Measurements from ENCODE around the gene GYPB. TPM values are rescaled to one million over a fixed set of nuclear protein-coding genes. Genes with fewer than 3 reads are reported as not detected.
"Not testable (repeated sequence)": the region's sequence is repeated elsewhere in the genome, so short reads cannot be mapped to it uniquely, and the experiment has no call there.

GYPB gene
- total and polyA plus RNA-seq, 9 of the 15 experiments (the other 6 are each of a cell fraction or from before 2014, with no cell fraction given), result 16.9 to 205 (median 65.8) TPM

DNA sequence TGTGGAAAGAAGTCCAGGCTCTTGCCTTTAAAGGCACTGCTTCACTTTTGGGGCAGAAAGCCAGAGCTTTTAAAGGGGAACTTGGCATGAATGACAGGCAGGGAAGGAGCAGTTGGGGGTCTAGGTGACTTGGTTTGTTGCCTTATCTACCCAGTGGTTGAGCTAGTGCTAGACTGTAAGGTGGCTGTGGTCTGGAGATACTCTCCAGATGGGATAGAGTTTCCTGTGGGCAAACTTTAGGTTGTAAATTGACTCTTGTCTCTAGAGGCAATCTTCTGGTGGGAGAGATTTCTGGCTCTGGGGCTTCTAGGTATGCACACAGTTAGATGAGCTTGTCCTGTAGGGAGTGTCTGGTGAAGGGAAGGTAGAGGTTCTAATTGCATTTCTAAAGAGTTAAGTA is 43.7 kb downstream of the GYPB start (continued):
- TF ChIP-seq, protein P1, sequence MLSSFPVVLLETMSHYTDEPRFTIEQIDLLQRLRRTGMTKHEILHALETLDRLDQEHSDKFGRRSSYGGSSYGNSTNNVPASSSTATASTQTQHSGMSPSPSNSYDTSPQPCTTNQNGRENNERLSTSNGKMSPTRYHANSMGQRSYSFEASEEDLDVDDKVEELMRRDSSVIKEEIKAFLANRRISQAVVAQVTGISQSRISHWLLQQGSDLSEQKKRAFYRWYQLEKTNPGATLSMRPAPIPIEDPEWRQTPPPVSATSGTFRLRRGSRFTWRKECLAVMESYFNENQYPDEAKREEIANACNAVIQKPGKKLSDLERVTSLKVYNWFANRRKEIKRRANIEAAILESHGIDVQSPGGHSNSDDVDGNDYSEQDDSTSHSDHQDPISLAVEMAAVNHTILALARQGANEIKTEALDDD (IDR thresholded peaks at IDR 0.05), result peak; percentile 93
- peak; percentile 61; the same call in 1 of the 2 replicates for TF ChIP-seq FOXM1 (IDR thresholded peaks at IDR 0.05; ENCODE audit: low read depth)
- TF ChIP-seq FOXM1 (CRISPR knock-in tag; IDR thresholded peaks at IDR 0.05; ENCODE audit: low read depth); MYNN (CRISPR knock-in tag; IDR thresholded peaks at IDR 0.05); JUND (tag; IDR thresholded peaks at IDR 0.05; ENCODE audit: borderline replicate concordance, low read depth, low read length); CREB1 (CRISPR knock-in tag; IDR thresholded peaks at IDR 0.05): not testable (repeated sequence)
- TF ChIP-seq HDAC2 (IDR thresholded peaks at IDR 0.05), result peak; percentile 48
- peak; percentile 92 for TF ChIP-seq EHMT2 (IDR thresholded peaks at IDR 0.05)
- peak; percentile 85; the same call in 1 of the 2 replicates for TF ChIP-seq CC2D1A (IDR thresholded peaks at IDR 0.05)
- TF ChIP-seq NCOA1 (IDR thresholded peaks at IDR 0.05; ENCODE audit: low read depth), result peak; percentile 61; the same call in 1 of the 2 replicates
- 0 out of 2 replicates have a peak, but pooled peaks have one; percentile 43 for TF ChIP-seq MYNN (IDR thresholded peaks at IDR 0.05)
- peak; percentile 11; the same call in 1 of the 2 replicates for TF ChIP-seq JUND (IDR thresholded peaks at IDR 0.05; ENCODE audit: borderline replicate concordance, low read depth, low read length)
- TF ChIP-seq RUNX1 (IDR thresholded peaks at IDR 0.05; ENCODE audit: low read depth), result peak; percentile 54; the same call in 1 of the 2 replicates
- TF ChIP-seq SMARCA4 (IDR thresholded peaks at IDR 0.05), result peak; percentile 81
- peak; percentile 44; the same call in 1 of the 2 replicates for TF ChIP-seq ESRRA (IDR thresholded peaks at IDR 0.05; ENCODE audit: borderline replicate concordance, low read depth)
- 0 out of 2 replicates have a peak, but pooled peaks have one; percentile 45 for TF ChIP-seq ZNF766 (CRISPR knock-in tag; conservative IDR thresholded peaks at IDR 0.05)
- 0 out of 2 replicates have a peak, but pooled peaks have one; percentile 57 for TF ChIP-seq BCOR (IDR thresholded peaks at IDR 0.05)
- TF ChIP-seq MTA2 (IDR thresholded peaks at IDR 0.05; ENCODE audit: low read depth), result peak; percentile 74
- TF ChIP-seq SOX6 (IDR thresholded peaks at IDR 0.05), result peak; percentile 45
- peak; percentile 44; the same call in 1 of the 2 replicates for TF ChIP-seq LEF1 (IDR thresholded peaks at IDR 0.05)
- peak; percentile 89 for TF ChIP-seq TAL1 (IDR thresholded peaks at IDR 0.05)
- TF ChIP-seq STAT5A (IDR thresholded peaks at IDR 0.05; ENCODE audit: borderline replicate concordance, low read length), result peak; percentile 77
- 0 out of 2 replicates have a peak, but pooled peaks have one; percentile 17 for TF ChIP-seq CXXC5 (CRISPR knock-in tag; IDR thresholded peaks at IDR 0.05)
- peak; percentile 89 for TF ChIP-seq TCF3 (CRISPR knock-in tag; IDR thresholded peaks at IDR 0.05)
- peak; percentile 93 for TF ChIP-seq CBFA2T2 (conservative IDR thresholded peaks at IDR 0.05)
- peak; percentile 68 for TF ChIP-seq MEIS2 (IDR thresholded peaks at IDR 0.05; ENCODE audit: partially characterized antibody)
- TF ChIP-seq DPF2 (IDR thresholded peaks at IDR 0.05), result peak; percentile 87
- TF ChIP-seq, protein P2, sequence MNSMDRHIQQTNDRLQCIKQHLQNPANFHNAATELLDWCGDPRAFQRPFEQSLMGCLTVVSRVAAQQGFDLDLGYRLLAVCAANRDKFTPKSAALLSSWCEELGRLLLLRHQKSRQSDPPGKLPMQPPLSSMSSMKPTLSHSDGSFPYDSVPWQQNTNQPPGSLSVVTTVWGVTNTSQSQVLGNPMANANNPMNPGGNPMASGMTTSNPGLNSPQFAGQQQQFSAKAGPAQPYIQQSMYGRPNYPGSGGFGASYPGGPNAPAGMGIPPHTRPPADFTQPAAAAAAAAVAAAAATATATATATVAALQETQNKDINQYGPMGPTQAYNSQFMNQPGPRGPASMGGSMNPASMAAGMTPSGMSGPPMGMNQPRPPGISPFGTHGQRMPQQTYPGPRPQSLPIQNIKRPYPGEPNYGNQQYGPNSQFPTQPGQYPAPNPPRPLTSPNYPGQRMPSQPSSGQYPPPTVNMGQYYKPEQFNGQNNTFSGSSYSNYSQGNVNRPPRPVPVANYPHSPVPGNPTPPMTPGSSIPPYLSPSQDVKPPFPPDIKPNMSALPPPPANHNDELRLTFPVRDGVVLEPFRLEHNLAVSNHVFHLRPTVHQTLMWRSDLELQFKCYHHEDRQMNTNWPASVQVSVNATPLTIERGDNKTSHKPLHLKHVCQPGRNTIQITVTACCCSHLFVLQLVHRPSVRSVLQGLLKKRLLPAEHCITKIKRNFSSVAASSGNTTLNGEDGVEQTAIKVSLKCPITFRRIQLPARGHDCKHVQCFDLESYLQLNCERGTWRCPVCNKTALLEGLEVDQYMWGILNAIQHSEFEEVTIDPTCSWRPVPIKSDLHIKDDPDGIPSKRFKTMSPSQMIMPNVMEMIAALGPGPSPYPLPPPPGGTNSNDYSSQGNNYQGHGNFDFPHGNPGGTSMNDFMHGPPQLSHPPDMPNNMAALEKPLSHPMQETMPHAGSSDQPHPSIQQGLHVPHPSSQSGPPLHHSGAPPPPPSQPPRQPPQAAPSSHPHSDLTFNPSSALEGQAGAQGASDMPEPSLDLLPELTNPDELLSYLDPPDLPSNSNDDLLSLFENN (IDR thresholded peaks at IDR 0.05; ENCODE audit: low read depth in 2 of 2, low read length in 2 of 2), result peak in 1 of 2 experiments; percentile 76; a peak in 2 of 4 replicates
- TF ChIP-seq EP300 (IDR thresholded peaks at IDR 0.05; ENCODE audit: low read length), result peak; percentile 77
- TF ChIP-seq PHB2 (IDR thresholded peaks at IDR 0.05; ENCODE audit: low read depth), result peak; percentile 64; the same call in 1 of the 2 replicates
- peak; percentile 33; the same call in 1 of the 2 replicates for TF ChIP-seq CREB1 (IDR thresholded peaks at IDR 0.05)
- TF ChIP-seq SMARCE1 (IDR thresholded peaks at IDR 0.05), result peak; percentile 88
